ENCODE measurements around the gene GLMN.
"Not testable (repeated sequence)": the region's sequence is repeated elsewhere in the genome, so short reads cannot be mapped to it uniquely, and the experiment has no call there.

The GLMN gene

GRCh38 chr1:92299477-92300150 is 827 bp upstream of the GLMN start:
- no peak for DNase-seq
- H3K36me3 ChIP-seq (ENCODE audit: control insufficient read depth, insufficient read depth, low read length): peaks cover 3% of the 10 kb centered on the region
- H3K4me1 ChIP-seq (ENCODE audit: control insufficient read depth, insufficient read depth, low read length, poor library complexity, severe bottlenecking): peaks cover 5% of the 10 kb centered on the region
- H3K27ac ChIP-seq (ENCODE audit: insufficient read depth, low read length, poor library complexity, severe bottlenecking): peak overlapping the region; percentile 88
- no peaks in the 10 kb centered on the region for H3K9me3 ChIP-seq (ENCODE audit: control insufficient read depth, low read length)
- H3K27me3 ChIP-seq (replicated peaks; ENCODE audit: control insufficient read depth, insufficient read depth, low read length, poor library complexity, severe bottlenecking): no peaks in the 10 kb centered on the region
- H3K4me3 ChIP-seq (ENCODE audit: insufficient read depth, low read depth, low read length, poor library complexity, severe bottlenecking): peak overlapping the region; percentile 98

GRCh38 chr1:92298213-92298572 is 594 bp downstream of the GLMN start:
- Histone ChIP-seq H3K4me1 (ENCODE audit: control insufficient read depth, insufficient read depth, low read length, poor library complexity, severe bottlenecking) (peaks cover 5% of the 10 kb centered on the region), H3K27me3 (replicated peaks; ENCODE audit: control insufficient read depth, insufficient read depth, low read length, poor library complexity, severe bottlenecking) (no peaks in the 10 kb centered on the region), H3K4me3 (ENCODE audit: insufficient read depth, low read depth, low read length, poor library complexity, severe bottlenecking) (peak overlapping the region; percentile 98), H3K9me3 (ENCODE audit: control insufficient read depth, low read length) (no peaks in the 10 kb centered on the region), H3K27ac (ENCODE audit: insufficient read depth, low read length, poor library complexity, severe bottlenecking) (peak overlapping the region; percentile 88), H3K36me3 (ENCODE audit: control insufficient read depth, insufficient read depth, low read length) (no peaks in the 10 kb centered on the region)
- no peak for DNase-seq

- no peak overlapping the region for H3K27ac ChIP-seq (ENCODE audit: insufficient read depth, low read length, poor library complexity, severe bottlenecking)
- H3K27me3 ChIP-seq (replicated peaks; ENCODE audit: control insufficient read depth, insufficient read depth, low read length, poor library complexity, severe bottlenecking): no peaks in the 10 kb centered on the region
- H3K4me1 ChIP-seq (ENCODE audit: control insufficient read depth, insufficient read depth, low read length, poor library complexity, severe bottlenecking): no peaks in the 10 kb centered on the region
- no peaks in the 10 kb centered on the region for H3K36me3 ChIP-seq (ENCODE audit: control insufficient read depth, insufficient read depth, low read length)
- H3K4me3 ChIP-seq (ENCODE audit: insufficient read depth, low read depth, low read length, poor library complexity, severe bottlenecking): no peak overlapping the region
- DNase-seq: no peak
- no peaks in the 10 kb centered on the region for H3K9me3 ChIP-seq (ENCODE audit: control insufficient read depth, low read length)
These were observed 7.3 kb downstream of the GLMN start for GRCh38 chr1:92291372-92291999.

GRCh38 chr1:92281411-92281810 is 17.4 kb downstream of the GLMN start:
- H3K4me1 ChIP-seq (ENCODE audit: control insufficient read depth, insufficient read depth, low read length, poor library complexity, severe bottlenecking); H3K36me3 ChIP-seq (ENCODE audit: control insufficient read depth, insufficient read depth, low read length); H3K27me3 ChIP-seq (replicated peaks; ENCODE audit: control insufficient read depth, insufficient read depth, low read length, poor library complexity, severe bottlenecking); H3K27ac ChIP-seq (ENCODE audit: insufficient read depth, low read length, poor library complexity, severe bottlenecking); DNase-seq; H3K9me3 ChIP-seq (ENCODE audit: control insufficient read depth, low read length); H3K4me3 ChIP-seq (ENCODE audit: insufficient read depth, low read depth, low read length, poor library complexity, severe bottlenecking): not testable (repeated sequence)

- not testable (repeated sequence) for DNase-seq; H3K27me3 ChIP-seq (replicated peaks; ENCODE audit: control insufficient read depth, insufficient read depth, low read length, poor library complexity, severe bottlenecking); H3K9me3 ChIP-seq (ENCODE audit: control insufficient read depth, low read length); H3K4me1 ChIP-seq (ENCODE audit: control insufficient read depth, insufficient read depth, low read length, poor library complexity, severe bottlenecking); H3K4me3 ChIP-seq (ENCODE audit: insufficient read depth, low read depth, low read length, poor library complexity, severe bottlenecking); H3K36me3 ChIP-seq (ENCODE audit: control insufficient read depth, insufficient read depth, low read length); H3K27ac ChIP-seq (ENCODE audit: insufficient read depth, low read length, poor library complexity, severe bottlenecking)
These were observed 19.0 kb downstream of the GLMN start for GRCh38 chr1:92279781-92280180.

GRCh38 chr1:92277105-92277723 is 21.6 kb downstream of the GLMN start:
- Histone ChIP-seq H3K27ac (ENCODE audit: insufficient read depth, low read length, poor library complexity, severe bottlenecking) (no peak overlapping the region), H3K27me3 (replicated peaks; ENCODE audit: control insufficient read depth, insufficient read depth, low read length, poor library complexity, severe bottlenecking) (no peaks in the 10 kb centered on the region), H3K4me3 (ENCODE audit: insufficient read depth, low read depth, low read length, poor library complexity, severe bottlenecking) (no peak overlapping the region), H3K36me3 (ENCODE audit: control insufficient read depth, insufficient read depth, low read length) (peaks cover 9% of the 10 kb centered on the region), H3K9me3 (ENCODE audit: control insufficient read depth, low read length) (no peaks in the 10 kb centered on the region), H3K4me1 (ENCODE audit: control insufficient read depth, insufficient read depth, low read length, poor library complexity, severe bottlenecking) (no peaks in the 10 kb centered on the region)
- no peak for DNase-seq

GRCh38 chr1:92276082-92276481 is 22.7 kb downstream of the GLMN start:
- peaks cover 19% of the 10 kb centered on the region for H3K36me3 ChIP-seq (ENCODE audit: control insufficient read depth, insufficient read depth, low read length)
- H3K4me3 ChIP-seq (ENCODE audit: insufficient read depth, low read depth, low read length, poor library complexity, severe bottlenecking): no peak overlapping the region

GRCh38 chr1:92274939-92275338 is 23.8 kb downstream of the GLMN start:
- H3K4me1 ChIP-seq (ENCODE audit: control insufficient read depth, insufficient read depth, low read length, poor library complexity, severe bottlenecking): no peaks in the 10 kb centered on the region
- DNase-seq: no peak
- peaks cover 20% of the 10 kb centered on the region for H3K36me3 ChIP-seq (ENCODE audit: control insufficient read depth, insufficient read depth, low read length)

More at GRCh38 chr1:92276082-92276481, 22.7 kb downstream of the GLMN start:
- H3K27ac ChIP-seq (ENCODE audit: insufficient read depth, low read length, poor library complexity, severe bottlenecking): no peak overlapping the region
- no peaks in the 10 kb centered on the region for H3K9me3 ChIP-seq (ENCODE audit: control insufficient read depth, low read length)
- no peak for DNase-seq
- no peaks in the 10 kb centered on the region for H3K4me1 ChIP-seq (ENCODE audit: control insufficient read depth, insufficient read depth, low read length, poor library complexity, severe bottlenecking)
- H3K27me3 ChIP-seq (replicated peaks; ENCODE audit: control insufficient read depth, insufficient read depth, low read length, poor library complexity, severe bottlenecking): no peaks in the 10 kb centered on the region

GRCh38 chr1:92273039-92273438 is 25.7 kb downstream of the GLMN start:
- DNase-seq: no peak
- Histone ChIP-seq H3K4me1 (ENCODE audit: control insufficient read depth, insufficient read depth, low read length, poor library complexity, severe bottlenecking) (no peaks in the 10 kb centered on the region), H3K27me3 (replicated peaks; ENCODE audit: control insufficient read depth, insufficient read depth, low read length, poor library complexity, severe bottlenecking) (no peaks in the 10 kb centered on the region), H3K4me3 (ENCODE audit: insufficient read depth, low read depth, low read length, poor library complexity, severe bottlenecking) (no peak overlapping the region), H3K9me3 (ENCODE audit: control insufficient read depth, low read length) (no peaks in the 10 kb centered on the region), H3K27ac (ENCODE audit: insufficient read depth, low read length, poor library complexity, severe bottlenecking) (no peak overlapping the region), H3K36me3 (ENCODE audit: control insufficient read depth, insufficient read depth, low read length) (peaks cover 19% of the 10 kb centered on the region)

More at GRCh38 chr1:92274939-92275338, 23.8 kb downstream of the GLMN start:
- Histone ChIP-seq H3K27ac (ENCODE audit: insufficient read depth, low read length, poor library complexity, severe bottlenecking) (no peak overlapping the region), H3K9me3 (ENCODE audit: control insufficient read depth, low read length) (no peaks in the 10 kb centered on the region), H3K27me3 (replicated peaks; ENCODE audit: control insufficient read depth, insufficient read depth, low read length, poor library complexity, severe bottlenecking) (no peaks in the 10 kb centered on the region), H3K4me3 (ENCODE audit: insufficient read depth, low read depth, low read length, poor library complexity, severe bottlenecking) (no peak overlapping the region)

GRCh38 chr1:92262516-92262915 is 36.3 kb downstream of the GLMN start:
- H3K27ac ChIP-seq (ENCODE audit: insufficient read depth, low read length, poor library complexity, severe bottlenecking): no peak overlapping the region
- no peaks in the 10 kb centered on the region for H3K9me3 ChIP-seq (ENCODE audit: control insufficient read depth, low read length)
- H3K4me3 ChIP-seq (ENCODE audit: insufficient read depth, low read depth, low read length, poor library complexity, severe bottlenecking): no peak overlapping the region
- H3K36me3 ChIP-seq (ENCODE audit: control insufficient read depth, insufficient read depth, low read length): peaks cover 29% of the 10 kb centered on the region
- H3K4me1 ChIP-seq (ENCODE audit: control insufficient read depth, insufficient read depth, low read length, poor library complexity, severe bottlenecking): no peaks in the 10 kb centered on the region
- DNase-seq: no peak
- H3K27me3 ChIP-seq (replicated peaks; ENCODE audit: control insufficient read depth, insufficient read depth, low read length, poor library complexity, severe bottlenecking): no peaks in the 10 kb centered on the region

Measured in effector memory CD4-positive, alpha-beta T cell (primary cell).